GM12878 (cell line): ENCODE measurements around the gene NELL1. TPM values are rescaled to one million over a fixed set of nuclear protein-coding genes. Genes with fewer than 3 reads are reported as not detected.

ENCODE experiments used
- ATAC-seq: fragments of 200-7000 bp; cut with Tn5 transposase; 3 replicates; pipeline ENCODE4 v1.9.1; 2020; ENCODE audit warnings: mild to moderate bottlenecking, moderate library complexity
- BruUV-seq: library from RNA; stranded (reverse); fragments of 400-500 nt; replicated peaks from 2 replicates; lab custom pipeline; 2021; lab: Mats Ljungman, UMichigan
- CTCF ChIA-PET: fragments of 300-600 bp; sonication (Branson Sonifier 250); formaldehyde crosslinking; extraction: SDS; loops from one replicate; lab custom pipeline; 2021; ENCODE audit warnings: inconsistent platforms; lab: Yijun Ruan, JAX
- POLR2A ChIA-PET: fragments of 350-600 bp; formaldehyde crosslinking; extraction: SDS; loops from one replicate; lab custom pipeline; 2021; ENCODE audit warnings: inconsistent platforms; lab: Charles Lee
- RAD21 ChIA-PET: fragments of 300-600 bp; sonication (Branson Sonifier 250); formaldehyde crosslinking; loops from one replicate; lab custom pipeline; 2023; ENCODE audit warnings: antibody characterized with exemption; ENCODE audit not compliant: unreplicated experiment; lab: Charles Lee
- SMC1A ChIA-PET: fragments of 300-600 bp; sonication (Branson Sonifier 250); formaldehyde crosslinking; loops from one replicate; lab custom pipeline; 2023; ENCODE audit not compliant: unreplicated experiment, uncharacterized antibody; lab: Charles Lee
- DNase-seq: peaks from one replicate; pipeline ENCODE4 v3.0.0-alpha.2; 2011; ENCODE audit warnings: low read depth, low spot score
- FAIRE-seq: peaks from 3 replicates; lab custom pipeline; 2011; peaks lifted over from hg19 to GRCh38; lab: Jason Lieb, UNC
- H2AFZ ChIP-seq: 2 replicates; pipeline ENCODE4 v1.6.0; 2011; ENCODE audit warnings: low read depth, low read length, control low read depth; ENCODE audit not compliant: control insufficient read depth
- H3K27ac ChIP-seq: 2 replicates; pipeline ENCODE4 v1.5.1; 2011; ENCODE audit warnings: control low read depth; ENCODE audit not compliant: control insufficient read depth, insufficient read depth
- H3K27me3 ChIP-seq, 2 experiments: replicated peaks in 1 of 2; 2 replicates each; pipeline versions ENCODE4 v1.6.0 to v1.6.1; 2011; ENCODE audit warnings: low read length in 1 of 2; ENCODE audit not compliant: control insufficient read depth in 2 of 2, insufficient read depth in 2 of 2
- H3K36me3 ChIP-seq, 2 experiments: 2 replicates each; pipeline ENCODE4 v1.5.1; 2011; ENCODE audit warnings: low read length in 1 of 2; ENCODE audit not compliant: control insufficient read depth in 2 of 2, insufficient read depth in 2 of 2
- H3K4me1 ChIP-seq: 2 replicates; pipeline ENCODE4 v1.6.1; 2011; ENCODE audit warnings: mild to moderate bottlenecking, low read length, moderate library complexity, mixed read lengths; ENCODE audit not compliant: control insufficient read depth, insufficient read depth
- H3K4me2 ChIP-seq: 2 replicates; pipeline ENCODE4 v1.6.0; 2011; ENCODE audit warnings: control low read depth; ENCODE audit not compliant: control insufficient read depth, insufficient read depth
- H3K4me3 ChIP-seq: fragments of 200-600 bp; sonication (generic); 2 replicates; pipeline ENCODE4 v1.5.1; 2016
- H3K79me2 ChIP-seq: 2 replicates; pipeline ENCODE4 v1.6.0; 2011; ENCODE audit warnings: low read length; ENCODE audit not compliant: control insufficient read depth, insufficient read depth
- H3K9ac ChIP-seq: 2 replicates; pipeline ENCODE4 v1.8.0; 2011; ENCODE audit warnings: low read length, control low read depth, mixed read lengths; ENCODE audit not compliant: control insufficient read depth, insufficient read depth
- H3K9me3 ChIP-seq: replicated peaks from 3 replicates; pipeline ENCODE4 v1.5.1; 2011; ENCODE audit warnings: mild to moderate bottlenecking, low read length; ENCODE audit not compliant: control insufficient read depth, insufficient read depth
- H4K20me1 ChIP-seq: 2 replicates; pipeline ENCODE4 v1.6.0; 2011; ENCODE audit not compliant: control insufficient read depth, insufficient read depth
- ATF7 ChIP-seq: fragments of 450-650 bp; IDR thresholded peaks from 2 replicates; pipeline ENCODE4 v1.6.1; 2016; ENCODE audit warnings: low read depth, mild to moderate bottlenecking
- BACH1 ChIP-seq: fragments of 450-650 bp; IDR thresholded peaks from 2 replicates; pipeline ENCODE4 v1.6.1; 2017; ENCODE audit warnings: mild to moderate bottlenecking, borderline replicate concordance
- DPF2 ChIP-seq: fragments of 450-650 bp; IDR thresholded peaks from 2 replicates; pipeline ENCODE4 v1.6.1; 2017; ENCODE audit warnings: mild to moderate bottlenecking
- EP300 ChIP-seq, 2 experiments: fragments of 150-350 bp in 1 of 2; IDR thresholded peaks; 2 replicates each; pipeline ENCODE4 v1.6.1; 2011 to 2012; ENCODE audit warnings: low read depth in 2 of 2, low read length in 2 of 2, borderline replicate concordance in 1 of 2, improper control_type of control experiment in 1 of 2, inconsistent platforms in 1 of 2; ENCODE audit not compliant: control insufficient read depth in 1 of 2
- HDAC2 ChIP-seq: fragments of 200-600 bp; sonication (generic); IDR thresholded peaks from 2 replicates; pipeline ENCODE4 v1.6.1; 2017
- IKZF1 ChIP-seq: fragments of 450-650 bp; conservative IDR thresholded peaks from 2 replicates; pipeline ENCODE4 v1.6.1; 2017; ENCODE audit warnings: antibody characterized with exemption, mild to moderate bottlenecking
- IKZF2 ChIP-seq, 2 experiments: fragments of 450-650 bp; IDR thresholded peaks; 2 replicates each; pipeline ENCODE4 v1.6.1; 2017; ENCODE audit warnings: mild to moderate bottlenecking in 2 of 2, moderate library complexity in 2 of 2
- MEF2B ChIP-seq: fragments of 450-650 bp; IDR thresholded peaks from 2 replicates; pipeline ENCODE4 v1.6.1; 2018; ENCODE audit warnings: mild to moderate bottlenecking, moderate library complexity; ENCODE audit not compliant: partially characterized antibody, poor library complexity, severe bottlenecking
- MTA2 ChIP-seq: fragments of 450-650 bp; IDR thresholded peaks from 2 replicates; pipeline ENCODE4 v1.6.1; 2016; ENCODE audit warnings: low read depth, mild to moderate bottlenecking, moderate library complexity
- MXI1 ChIP-seq: fragments of 150-350 bp; IDR thresholded peaks from 2 replicates; pipeline ENCODE4 v1.6.1; 2011; ENCODE audit warnings: low read depth, mild to moderate bottlenecking, inconsistent platforms, low read length, improper control_type of control experiment
- PML ChIP-seq: IDR thresholded peaks from 2 replicates; pipeline ENCODE4 v1.6.1; 2012; ENCODE audit warnings: low read length, inconsistent platforms
- SPI1 ChIP-seq: IDR thresholded peaks from 2 replicates; pipeline ENCODE4 v1.6.1; 2011; ENCODE audit warnings: low read depth, mild to moderate bottlenecking, low read length, moderate library complexity, borderline replicate concordance; ENCODE audit not compliant: insufficient read depth
- ZNF217 ChIP-seq: fragments of 450-650 bp; IDR thresholded peaks from 2 replicates; pipeline ENCODE4 v1.6.1; 2017; ENCODE audit warnings: antibody characterized with exemption, mild to moderate bottlenecking
- ZNF24 ChIP-seq: fragments of 450-650 bp; IDR thresholded peaks from 2 replicates; pipeline ENCODE4 v1.6.1; 2017; ENCODE audit warnings: antibody characterized with exemption, mild to moderate bottlenecking
- in situ Hi-C: fragments of 300-500 bp; cut with MboI; formaldehyde crosslinking; loops from 9 replicates; pipeline ENCODE4 v1.14.3; 2018; ENCODE audit warnings: mixed read lengths
- intact Hi-C: fragments of 100-400 bp; cut with micrococcal nuclease; formaldehyde crosslinking; loops from one replicate; pipeline ENCODE4 v1.14.2; 2022; ENCODE audit not compliant: unreplicated experiment
- polyA plus RNA-seq, 11 experiments: library from polyadenylated mRNA; depleted of rRNA in 4 of 11; unstranded in 6 of 11; stranded (reverse) in 5 of 11; fragments of >200 nt; fragmentation: Nextera tagmentation in 4 of 11; fragmentation: Illumina TruSeq in 1 of 11; extraction: Ambion mirVana in 4 of 11; extraction: Trizol in 1 of 11; gene quantifications; 1 replicate in 1 of 11; 2 replicates in 10 of 11; pipeline versions ENCODE4 v1.2.1 to v1.2.3, GENCODE V29; 2011 to 2016; ENCODE audit warnings: inconsistent platforms in 2 of 11, missing spikeins in 2 of 11, low read depth in 1 of 11
- total RNA-seq, 4 experiments: library from RNA; depleted of rRNA in 3 of 4; stranded (reverse); fragments of >200 nt in 3 of 4; fragmentation: Illumina TruSeq in 1 of 4; extraction: Trizol in 1 of 4; gene quantifications; 2 replicates each; pipeline versions ENCODE4 v1.2.1 to v1.2.3, GENCODE V29; 2013 to 2021
- TF ChIP-seq, protein P1 (sequence below): fragments of 450-650 bp; formaldehyde crosslinking; IDR thresholded peaks from 2 replicates; pipeline ENCODE4 v1.4.0; 2020; ENCODE audit warnings: mild to moderate bottlenecking, moderate library complexity
- TF ChIP-seq, protein P2 (sequence below): fragments of 450-650 bp; IDR thresholded peaks from 2 replicates; pipeline ENCODE4 v1.6.1; 2017; ENCODE audit warnings: mild to moderate bottlenecking, low read depth, inconsistent platforms; ENCODE audit not compliant: poor library complexity, severe bottlenecking

Gene NELL1
- total and polyA plus RNA-seq, 10 of the 15 experiments (the other 5 are each of a cell fraction or from before 2014, with no cell fraction given): 0.02 to 0.12 TPM; not detected in 8

DNA sequence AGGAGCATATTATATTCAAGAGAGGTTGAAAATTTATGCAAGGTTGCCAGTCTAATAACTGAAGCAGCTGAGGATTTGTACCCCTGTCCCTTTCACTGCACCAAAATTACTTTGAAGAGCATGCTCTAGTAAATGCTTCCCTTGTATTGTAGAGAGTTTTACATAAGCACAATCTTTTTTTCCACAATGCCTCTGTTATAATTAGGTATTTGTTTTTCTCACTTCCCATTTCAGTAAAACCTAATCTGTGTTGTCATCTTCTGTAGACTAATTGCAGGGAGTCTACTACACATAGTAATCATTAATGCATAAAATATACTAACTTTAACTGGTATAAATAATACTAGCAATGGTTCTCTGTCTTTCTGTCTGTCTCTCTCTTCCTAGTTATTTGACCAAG lies 805.1 kb downstream of the NELL1 start:
- Histone ChIP-seq H3K4me1 (no peaks in the 10 kb centered on the region), H3K27me3 (no peaks in the 10 kb centered on the region), H2AFZ (no peak overlapping the region), H3K4me2 (no peak overlapping the region), H3K9ac (no peak overlapping the region), H4K20me1 (no peaks in the 10 kb centered on the region), H3K9me3 (no peaks in the 10 kb centered on the region), H3K36me3 (no peaks in the 10 kb centered on the region), H3K79me2 (no peaks in the 10 kb centered on the region), H3K27ac (no peak overlapping the region), H3K4me3 (no peak overlapping the region)
- intact Hi-C loops (no loop called here), in situ Hi-C loops (no loop called here)
- ChIA-PET CTCF (interaction anchor here (1.3 to 3.1 kb wide), 2 partner anchors 9 to 37 kb away, joined by 4 to 8 read pairs; no protein-coding TSS in a partner anchor), POLR2A (no interaction called here), RAD21 (interaction anchor here (1.6 kb wide), 1 partner anchor 9 kb away, joined by 6 read pairs; no protein-coding TSS in a partner anchor), SMC1A (interaction anchor here (2.0 kb wide), 1 partner anchor 9 kb away, joined by 6 read pairs; no protein-coding TSS in a partner anchor)
- TF ChIP-seq EP300 (IDR thresholded peaks at IDR 0.05; ENCODE audit: borderline replicate concordance in 1 of 2, control insufficient read depth in 1 of 2, low read depth in 2 of 2, low read length in 2 of 2) (0 out of 4 replicates have a peak, but pooled peaks of 1 of the 2 experiments have one; percentile 32), IKZF2 (IDR thresholded peaks at IDR 0.05) (peak; percentile 56 to 68; a peak in 2 of 4 replicates), BACH1 (peak; percentile 38; the same call in 1 of the 2 replicates), ZNF217 (peak; percentile 46; the same call in 1 of the 2 replicates), HDAC2 (no peak), MEF2B (peak; percentile 53), ATF7 (peak; percentile 81), DPF2 (peak; percentile 59; the same call in 1 of the 2 replicates), IKZF1 (0 out of 2 replicates have a peak, but pooled peaks have one; percentile 17), SPI1 (peak; percentile 27; the same call in 1 of the 2 replicates), PML (no peak), ZNF24 (peak; percentile 50), MXI1 (no peak), MTA2 (peak; percentile 96)
- TF ChIP-seq, protein P1, sequence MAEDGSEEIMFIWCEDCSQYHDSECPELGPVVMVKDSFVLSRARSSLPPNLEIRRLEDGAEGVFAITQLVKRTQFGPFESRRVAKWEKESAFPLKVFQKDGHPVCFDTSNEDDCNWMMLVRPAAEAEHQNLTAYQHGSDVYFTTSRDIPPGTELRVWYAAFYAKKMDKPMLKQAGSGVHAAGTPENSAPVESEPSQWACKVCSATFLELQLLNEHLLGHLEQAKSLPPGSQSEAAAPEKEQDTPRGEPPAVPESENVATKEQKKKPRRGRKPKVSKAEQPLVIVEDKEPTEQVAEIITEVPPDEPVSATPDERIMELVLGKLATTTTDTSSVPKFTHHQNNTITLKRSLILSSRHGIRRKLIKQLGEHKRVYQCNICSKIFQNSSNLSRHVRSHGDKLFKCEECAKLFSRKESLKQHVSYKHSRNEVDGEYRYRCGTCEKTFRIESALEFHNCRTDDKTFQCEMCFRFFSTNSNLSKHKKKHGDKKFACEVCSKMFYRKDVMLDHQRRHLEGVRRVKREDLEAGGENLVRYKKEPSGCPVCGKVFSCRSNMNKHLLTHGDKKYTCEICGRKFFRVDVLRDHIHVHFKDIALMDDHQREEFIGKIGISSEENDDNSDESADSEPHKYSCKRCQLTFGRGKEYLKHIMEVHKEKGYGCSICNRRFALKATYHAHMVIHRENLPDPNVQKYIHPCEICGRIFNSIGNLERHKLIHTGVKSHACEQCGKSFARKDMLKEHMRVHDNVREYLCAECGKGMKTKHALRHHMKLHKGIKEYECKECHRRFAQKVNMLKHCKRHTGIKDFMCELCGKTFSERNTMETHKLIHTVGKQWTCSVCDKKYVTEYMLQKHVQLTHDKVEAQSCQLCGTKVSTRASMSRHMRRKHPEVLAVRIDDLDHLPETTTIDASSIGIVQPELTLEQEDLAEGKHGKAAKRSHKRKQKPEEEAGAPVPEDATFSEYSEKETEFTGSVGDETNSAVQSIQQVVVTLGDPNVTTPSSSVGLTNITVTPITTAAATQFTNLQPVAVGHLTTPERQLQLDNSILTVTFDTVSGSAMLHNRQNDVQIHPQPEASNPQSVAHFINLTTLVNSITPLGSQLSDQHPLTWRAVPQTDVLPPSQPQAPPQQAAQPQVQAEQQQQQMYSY (CRISPR knock-in tag): no peak
- TF ChIP-seq, protein P2, sequence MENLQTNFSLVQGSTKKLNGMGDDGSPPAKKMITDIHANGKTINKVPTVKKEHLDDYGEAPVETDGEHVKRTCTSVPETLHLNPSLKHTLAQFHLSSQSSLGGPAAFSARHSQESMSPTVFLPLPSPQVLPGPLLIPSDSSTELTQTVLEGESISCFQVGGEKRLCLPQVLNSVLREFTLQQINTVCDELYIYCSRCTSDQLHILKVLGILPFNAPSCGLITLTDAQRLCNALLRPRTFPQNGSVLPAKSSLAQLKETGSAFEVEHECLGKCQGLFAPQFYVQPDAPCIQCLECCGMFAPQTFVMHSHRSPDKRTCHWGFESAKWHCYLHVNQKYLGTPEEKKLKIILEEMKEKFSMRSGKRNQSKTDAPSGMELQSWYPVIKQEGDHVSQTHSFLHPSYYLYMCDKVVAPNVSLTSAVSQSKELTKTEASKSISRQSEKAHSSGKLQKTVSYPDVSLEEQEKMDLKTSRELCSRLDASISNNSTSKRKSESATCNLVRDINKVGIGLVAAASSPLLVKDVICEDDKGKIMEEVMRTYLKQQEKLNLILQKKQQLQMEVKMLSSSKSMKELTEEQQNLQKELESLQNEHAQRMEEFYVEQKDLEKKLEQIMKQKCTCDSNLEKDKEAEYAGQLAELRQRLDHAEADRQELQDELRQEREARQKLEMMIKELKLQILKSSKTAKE: peak; percentile 40
- ATAC-seq (peak; percentile 79), FAIRE-seq (no peak), DNase-seq (no peak)
- BruUV-seq: no TSS peak
